IPS DF 4.7 (cell line): ENCODE data around the gene FOXN3.
"Not testable (repeated sequence)": the region's sequence is repeated elsewhere in the genome, so short reads cannot be mapped to it uniquely, and the experiment has no call there.

Experiments used
- DNase-seq: peaks from one replicate; pipeline ENCODE4 v3.0.0-alpha.2; 2013; ENCODE audit warnings: low spot score; ENCODE audit errors: extremely low read depth

FOXN3 gene

GRCh38 chr14:89134640-89135039, 282.4 kb downstream of the FOXN3 start:
- DNase-seq: no peak

- DNase-seq: no peak
Measured at GRCh38 chr14:89131004-89131750, 285.9 kb downstream of the FOXN3 start.

GRCh38 chr14:89129570-89129969, 287.5 kb downstream of the FOXN3 start:
- no peak for DNase-seq

GRCh38 chr14:89128311-89129026, 288.6 kb downstream of the FOXN3 start:
- DNase-seq: no peak

GRCh38 chr14:89126461-89126860, 290.6 kb downstream of the FOXN3 start:
- no peak for DNase-seq

- DNase-seq: no peak
Measured at GRCh38 chr14:89125216-89125615, 291.8 kb downstream of the FOXN3 start.

- no peak for DNase-seq
Measured at GRCh38 chr14:89123851-89124250, 293.2 kb downstream of the FOXN3 start.

- no peak for DNase-seq
Measured at GRCh38 chr14:89123215-89123614, 293.8 kb downstream of the FOXN3 start.

- no peak for DNase-seq
Measured at GRCh38 chr14:89121968-89122620, 294.9 kb downstream of the FOXN3 start.

GRCh38 chr14:89117012-89117411, 300.0 kb downstream of the FOXN3 start:
- DNase-seq: no peak

- no peak for DNase-seq
Measured at GRCh38 chr14:89114109-89114508, 302.9 kb downstream of the FOXN3 start.

- no peak for DNase-seq
Measured at GRCh38 chr14:89112720-89113119, 304.3 kb downstream of the FOXN3 start.

GRCh38 chr14:89111766-89112543, 305.1 kb downstream of the FOXN3 start:
- DNase-seq: not testable (repeated sequence)

GRCh38 chr14:89111232-89111631, 305.8 kb downstream of the FOXN3 start:
- DNase-seq: not testable (repeated sequence)

GRCh38 chr14:89110110-89110509, 306.9 kb downstream of the FOXN3 start:
- DNase-seq: no peak

GRCh38 chr14:89108608-89109007, 308.4 kb downstream of the FOXN3 start:
- DNase-seq: no peak

- no peak for DNase-seq
Measured at GRCh38 chr14:89107626-89108025, 309.4 kb downstream of the FOXN3 start.
